ENCODE results near the gene ASIC1.

Gene ASIC1

GRCh38 chr12:50104417-50105366, 47.3 kb downstream of the ASIC1 start:
- H3K4me2 ChIP-seq (ENCODE audit: low read length): no peak overlapping the region
- no peaks in the 10 kb centered on the region for H3K9me3 ChIP-seq (ENCODE audit: low read length)
- no peaks in the 10 kb centered on the region for H3K27me3 ChIP-seq (ENCODE audit: insufficient read depth, low read length)
- no peak for TF ChIP-seq CTCF (IDR thresholded peaks at IDR 0.05; ENCODE audit: low read length)
- no peak for TF ChIP-seq EZH2 (IDR thresholded peaks at IDR 0.05; ENCODE audit: borderline replicate concordance, low read length)
- H3K4me1 ChIP-seq (ENCODE audit: insufficient read depth, low read length, severe bottlenecking): peaks cover 6% of the 10 kb centered on the region
- H4K20me1 ChIP-seq (ENCODE audit: insufficient read depth, low read length): no peaks in the 10 kb centered on the region
- H3K79me2 ChIP-seq (ENCODE audit: insufficient read depth, low read length): no peaks in the 10 kb centered on the region
- no peaks in the 10 kb centered on the region for H3F3A ChIP-seq (ENCODE audit: insufficient read depth, low read length)
- no peak overlapping the region for H3K4me3 ChIP-seq (ENCODE audit: low read depth, low read length, poor library complexity, severe bottlenecking)
- no peak overlapping the region for H2AFZ ChIP-seq (ENCODE audit: low read length)
- no peaks in the 10 kb centered on the region for H3K9me2 ChIP-seq (ENCODE audit: low read depth, low read length)
- no peak overlapping the region for H3K9ac ChIP-seq (ENCODE audit: low read length)
- peaks cover 20% of the 10 kb centered on the region for H3K36me3 ChIP-seq (ENCODE audit: insufficient read depth, low read length)
- no peak overlapping the region for H3K27ac ChIP-seq (ENCODE audit: low read depth, low read length, poor library complexity, severe bottlenecking)

DNA sequence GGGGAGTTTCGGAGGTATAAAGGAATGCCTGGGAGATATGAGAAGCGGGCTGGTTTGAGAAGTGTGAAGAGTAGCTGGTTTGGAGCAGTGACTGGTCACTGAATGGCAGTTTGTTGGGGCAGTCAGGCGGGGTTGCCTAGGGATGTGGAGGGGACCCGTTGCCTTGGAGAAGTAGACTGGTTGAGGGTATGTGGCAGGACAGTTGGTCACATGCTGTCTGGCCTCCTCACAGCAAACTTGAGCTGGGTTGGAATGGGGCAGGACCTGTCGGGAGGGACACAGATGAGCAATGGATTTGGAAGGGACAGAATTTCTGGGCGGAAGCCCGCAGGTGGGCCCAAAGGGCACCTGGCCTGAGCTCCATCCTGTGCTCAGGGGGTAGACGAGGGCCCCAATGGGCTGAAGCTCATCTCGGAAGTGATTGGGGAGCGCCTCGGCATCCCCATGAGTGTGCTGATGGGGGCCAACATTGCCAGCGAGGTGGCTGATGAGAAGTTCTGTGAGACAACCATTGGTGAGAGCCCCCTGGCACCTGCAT, 48.6 kb downstream of the ASIC1 start:
- TF ChIP-seq CTCF (IDR thresholded peaks at IDR 0.05; ENCODE audit: low read length): no peak
- no peak for TF ChIP-seq EZH2 (IDR thresholded peaks at IDR 0.05; ENCODE audit: borderline replicate concordance, low read length)
- no peak overlapping the region for H3K27ac ChIP-seq (ENCODE audit: low read depth, low read length, poor library complexity, severe bottlenecking)

GRCh38 chr12:50106907-50107306, 49.5 kb downstream of the ASIC1 start:
- H3K4me3 ChIP-seq (ENCODE audit: low read depth, low read length, poor library complexity, severe bottlenecking): no peak overlapping the region

More for the DNA sequence above, 48.6 kb downstream of the ASIC1 start:
- Histone ChIP-seq H3K4me2 (ENCODE audit: low read length) (no peak overlapping the region), H4K20me1 (ENCODE audit: insufficient read depth, low read length) (no peaks in the 10 kb centered on the region), H3K4me3 (ENCODE audit: low read depth, low read length, poor library complexity, severe bottlenecking) (no peak overlapping the region), H3K27me3 (ENCODE audit: insufficient read depth, low read length) (no peaks in the 10 kb centered on the region), H3K9ac (ENCODE audit: low read length) (no peak overlapping the region), H3K36me3 (ENCODE audit: insufficient read depth, low read length) (peaks cover 9% of the 10 kb centered on the region; the same call in 1 of the 2 replicates), H2AFZ (ENCODE audit: low read length) (no peak overlapping the region), H3K9me2 (ENCODE audit: low read depth, low read length) (no peaks in the 10 kb centered on the region), H3F3A (ENCODE audit: insufficient read depth, low read length) (no peaks in the 10 kb centered on the region), H3K9me3 (ENCODE audit: low read length) (no peaks in the 10 kb centered on the region), H3K4me1 (ENCODE audit: insufficient read depth, low read length, severe bottlenecking) (peaks cover 18% of the 10 kb centered on the region), H3K79me2 (ENCODE audit: insufficient read depth, low read length) (no peaks in the 10 kb centered on the region)

More at GRCh38 chr12:50106907-50107306, 49.5 kb downstream of the ASIC1 start:
- no peaks in the 10 kb centered on the region for H3K9me3 ChIP-seq (ENCODE audit: low read length)
- no peak overlapping the region for H3K4me2 ChIP-seq (ENCODE audit: low read length)
- H3K9me2 ChIP-seq (ENCODE audit: low read depth, low read length): no peaks in the 10 kb centered on the region
- peaks cover 21% of the 10 kb centered on the region for H3K4me1 ChIP-seq (ENCODE audit: insufficient read depth, low read length, severe bottlenecking)
- no peak overlapping the region for H3K27ac ChIP-seq (ENCODE audit: low read depth, low read length, poor library complexity, severe bottlenecking)
- no peaks in the 10 kb centered on the region for H3K27me3 ChIP-seq (ENCODE audit: insufficient read depth, low read length)
- no peaks in the 10 kb centered on the region for H4K20me1 ChIP-seq (ENCODE audit: insufficient read depth, low read length)
- peaks cover 2% of the 10 kb centered on the region; the same call in 1 of the 2 replicates for H3K36me3 ChIP-seq (ENCODE audit: insufficient read depth, low read length)
- no peak for TF ChIP-seq CTCF (IDR thresholded peaks at IDR 0.05; ENCODE audit: low read length)
- no peak for TF ChIP-seq EZH2 (IDR thresholded peaks at IDR 0.05; ENCODE audit: borderline replicate concordance, low read length)
- no peak overlapping the region for H2AFZ ChIP-seq (ENCODE audit: low read length)
- no peak overlapping the region for H3K9ac ChIP-seq (ENCODE audit: low read length)
- H3F3A ChIP-seq (ENCODE audit: insufficient read depth, low read length): no peaks in the 10 kb centered on the region
- H3K79me2 ChIP-seq (ENCODE audit: insufficient read depth, low read length): no peaks in the 10 kb centered on the region

Data from OCI-LY1 (cell line).